Astrocyte of the cerebellum (primary cell): Measurements from ENCODE around the gene PRKD3.

Source experiments
- DNase-seq: peaks from one replicate; pipeline ENCODE4 v3.0.0-alpha.2; 2011; ENCODE audit warnings: low read depth
- H3K4me3 ChIP-seq: 2 replicates; pipeline ENCODE4 v1.5.1; 2011; ENCODE audit warnings: mild to moderate bottlenecking, low read depth, low read length, moderate library complexity
- in situ Hi-C: cut with HindIII; loops from 2 replicates; pipeline ENCODE4 v1.10.0; 2017; ENCODE audit warnings: low sequenced_read_pairs
- TF ChIP-seq, protein P1 (sequence below): IDR thresholded peaks from 2 replicates; pipeline ENCODE4 v1.5.1; 2012; ENCODE audit warnings: low read length, low read depth, moderate library complexity, mild to moderate bottlenecking; ENCODE audit errors: missing control alignments

Gene PRKD3

DNA sequence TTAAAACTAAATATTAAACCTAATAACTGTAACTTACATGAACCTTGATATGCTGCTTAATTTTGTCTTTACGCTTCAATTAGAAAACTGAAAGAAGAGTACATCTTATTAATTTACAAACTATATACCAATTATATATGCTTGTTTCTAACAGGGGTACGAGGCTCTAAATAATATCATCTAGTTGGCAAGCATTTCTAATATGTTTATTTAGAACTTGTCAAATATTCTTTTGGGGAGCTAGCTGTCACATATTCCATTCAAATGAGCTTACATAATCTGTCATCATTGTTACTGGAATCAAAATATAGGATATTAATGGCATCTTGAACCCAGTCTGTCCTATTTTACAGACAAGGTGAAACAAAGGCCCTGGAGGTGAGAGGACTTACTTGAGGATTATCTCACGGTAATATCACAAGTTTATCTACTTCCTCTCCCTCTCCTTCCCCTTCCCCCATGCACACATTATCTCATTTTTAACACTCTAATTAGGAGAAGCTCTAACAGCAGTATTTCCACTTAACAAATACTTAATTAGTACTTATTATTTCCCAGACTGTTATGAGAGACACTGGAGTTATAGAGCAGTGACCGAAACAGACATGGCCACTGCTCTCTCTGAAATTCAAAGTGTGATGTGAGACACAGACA is 3.5 kb downstream of the PRKD3 start:
- TF ChIP-seq, protein P1, sequence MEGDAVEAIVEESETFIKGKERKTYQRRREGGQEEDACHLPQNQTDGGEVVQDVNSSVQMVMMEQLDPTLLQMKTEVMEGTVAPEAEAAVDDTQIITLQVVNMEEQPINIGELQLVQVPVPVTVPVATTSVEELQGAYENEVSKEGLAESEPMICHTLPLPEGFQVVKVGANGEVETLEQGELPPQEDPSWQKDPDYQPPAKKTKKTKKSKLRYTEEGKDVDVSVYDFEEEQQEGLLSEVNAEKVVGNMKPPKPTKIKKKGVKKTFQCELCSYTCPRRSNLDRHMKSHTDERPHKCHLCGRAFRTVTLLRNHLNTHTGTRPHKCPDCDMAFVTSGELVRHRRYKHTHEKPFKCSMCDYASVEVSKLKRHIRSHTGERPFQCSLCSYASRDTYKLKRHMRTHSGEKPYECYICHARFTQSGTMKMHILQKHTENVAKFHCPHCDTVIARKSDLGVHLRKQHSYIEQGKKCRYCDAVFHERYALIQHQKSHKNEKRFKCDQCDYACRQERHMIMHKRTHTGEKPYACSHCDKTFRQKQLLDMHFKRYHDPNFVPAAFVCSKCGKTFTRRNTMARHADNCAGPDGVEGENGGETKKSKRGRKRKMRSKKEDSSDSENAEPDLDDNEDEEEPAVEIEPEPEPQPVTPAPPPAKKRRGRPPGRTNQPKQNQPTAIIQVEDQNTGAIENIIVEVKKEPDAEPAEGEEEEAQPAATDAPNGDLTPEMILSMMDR, result no peak
- no peak overlapping the region for H3K4me3 ChIP-seq
- in situ Hi-C loops, result no loop called here
- DNase-seq, result no peak

DNA sequence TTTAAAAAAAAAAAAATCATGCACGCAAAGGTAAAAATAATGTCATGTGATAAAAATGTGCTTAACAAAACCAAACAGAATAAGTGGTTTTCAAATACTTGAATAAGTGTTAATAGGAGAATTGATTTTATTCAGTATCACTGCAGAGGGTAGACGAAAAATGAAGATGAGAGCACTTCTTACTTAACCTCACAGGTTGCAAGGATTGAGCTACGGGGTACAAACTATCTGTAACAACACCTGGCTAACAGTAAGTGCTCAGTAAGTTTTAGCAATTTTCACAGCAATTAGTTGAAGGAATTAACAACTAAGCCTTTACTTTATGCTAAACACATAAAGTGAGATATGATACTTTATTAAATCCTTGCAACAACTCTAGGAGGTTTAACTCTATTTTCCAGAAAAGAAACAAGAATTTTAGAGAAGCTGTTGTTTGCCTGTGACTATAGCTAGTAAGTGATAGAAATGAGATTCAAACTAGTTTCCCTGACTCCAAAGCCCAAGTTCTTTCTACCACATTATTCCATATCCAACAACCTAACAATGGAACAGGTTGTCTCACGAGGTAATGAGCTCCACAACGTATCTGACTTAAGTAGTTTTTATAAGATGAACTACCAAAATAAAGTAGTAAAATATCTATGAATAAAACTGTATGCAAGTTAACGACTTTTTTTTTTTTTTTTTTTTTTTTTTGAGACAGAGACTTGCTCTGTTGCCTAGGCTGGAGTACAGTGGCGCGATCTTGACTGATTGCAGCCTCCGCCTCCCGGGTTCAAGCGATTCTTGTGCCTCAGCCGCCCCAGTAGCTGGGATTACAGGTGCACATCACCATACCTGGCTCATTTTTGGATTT is 4.7 kb downstream of the PRKD3 start:
- in situ Hi-C loops, result no loop called here
- H3K4me3 ChIP-seq, result no peak overlapping the region
- TF ChIP-seq, protein P1, result no peak
- DNase-seq, result no peak

DNA sequence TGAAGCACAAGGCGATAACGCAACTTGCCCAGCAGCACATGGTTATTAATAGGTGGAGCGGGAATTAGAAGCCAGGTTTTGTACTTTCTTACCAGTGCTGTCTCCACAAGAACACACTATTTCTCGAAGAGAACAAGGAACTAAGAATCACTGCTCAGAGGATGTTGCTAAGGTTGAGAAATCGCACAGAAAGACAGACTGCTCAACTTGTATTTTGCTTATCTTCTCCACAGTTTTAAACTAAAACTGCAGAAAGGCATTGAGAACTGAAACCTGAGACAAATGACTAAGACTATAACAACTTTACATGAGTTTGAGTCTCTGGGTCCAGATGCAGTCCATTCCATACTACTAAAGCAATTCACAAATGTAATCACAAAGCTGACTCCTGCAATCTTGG is 6.2 kb downstream of the PRKD3 start:
- in situ Hi-C loops, result no loop called here
- TF ChIP-seq, protein P1, result no peak
- no peak overlapping the region for H3K4me3 ChIP-seq
- DNase-seq, result no peak

DNA sequence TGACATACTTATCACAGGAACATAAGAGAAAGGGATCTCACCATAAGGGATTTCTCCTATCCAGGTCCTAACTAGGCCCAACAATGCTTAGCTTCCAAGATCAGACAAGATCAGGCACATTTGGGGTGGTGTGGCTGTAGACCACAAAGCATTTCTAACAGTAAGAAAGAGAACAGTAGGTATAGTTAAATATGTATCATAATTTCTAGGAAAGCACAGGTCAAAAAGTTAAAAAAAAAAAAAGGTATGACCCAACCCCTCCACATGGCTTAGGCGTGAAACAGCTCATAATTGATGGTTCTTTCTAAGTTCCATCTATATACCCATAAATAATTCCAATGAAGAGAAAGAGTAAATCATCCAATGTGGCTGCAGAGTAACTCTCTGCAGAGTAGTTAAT is 6.9 kb downstream of the PRKD3 start:
- in situ Hi-C loops, result no loop called here
- no peak overlapping the region for H3K4me3 ChIP-seq
- TF ChIP-seq, protein P1, result no peak
- no peak for DNase-seq

DNA sequence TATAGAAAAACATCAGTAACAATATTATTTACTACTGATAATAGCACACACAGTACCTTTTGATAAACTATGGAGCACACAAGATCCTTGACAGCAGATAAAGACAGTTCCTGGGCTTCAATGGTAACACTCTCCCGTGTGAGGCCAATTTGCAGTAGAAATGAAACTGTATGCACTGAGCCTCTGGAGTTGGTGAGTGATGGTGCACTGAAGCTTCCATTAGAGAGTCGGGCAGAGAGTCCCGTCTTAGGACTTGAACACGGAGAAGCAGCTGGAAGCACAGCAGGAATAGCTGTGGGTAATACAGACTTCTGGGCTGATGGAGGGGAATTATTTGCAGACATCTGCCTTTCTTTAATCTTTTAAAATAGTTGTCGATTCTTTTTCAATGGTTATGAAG is 8.5 kb downstream of the PRKD3 start:
- no peak for DNase-seq
- in situ Hi-C loops, result no loop called here
- TF ChIP-seq, protein P1, result no peak
- H3K4me3 ChIP-seq, result no peak overlapping the region

DNA sequence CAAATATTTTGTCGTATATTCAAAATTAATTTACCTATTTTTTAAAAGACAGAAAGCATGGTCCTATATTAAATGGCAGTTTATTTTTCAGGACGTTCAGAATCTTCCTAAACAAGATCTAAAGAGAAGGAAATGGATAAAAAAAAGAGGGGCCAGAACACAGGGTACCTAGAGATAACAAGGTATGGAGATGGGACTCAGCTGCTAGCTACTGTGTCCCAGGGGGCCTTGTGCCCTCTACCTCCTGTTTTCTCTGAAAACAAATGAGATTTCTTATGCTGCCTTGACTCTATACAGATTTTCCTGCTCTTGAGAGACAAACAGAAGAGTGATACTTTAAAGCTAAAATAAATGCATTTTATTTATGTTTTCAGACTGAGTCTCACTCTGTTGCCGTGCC is 9.3 kb downstream of the PRKD3 start:
- H3K4me3 ChIP-seq, result no peak overlapping the region
- no peak for DNase-seq
- TF ChIP-seq, protein P1, result no peak
- in situ Hi-C loops, result no loop called here
